Liver (tissue), 9 donors: ENCODE measurements around the gene RACGAP1. TPM values are rescaled to one million over a fixed set of nuclear protein-coding genes. Genes with fewer than 3 reads are reported as not detected.

Source experiments
- DNase-seq: peaks from one replicate; pipeline ENCODE4 v3.0.0-alpha.2; 2017; ENCODE audit warnings: low spot score
- H3K27ac ChIP-seq, 2 donors: one replicate each; pipeline ENCODE4 v1.7.0; 2013; ENCODE audit warnings: inconsistent platforms in 2 of 2, low read length in 2 of 2, control low read depth in 1 of 2, low read depth in 1 of 2, mild to moderate bottlenecking in 1 of 2
- H3K27me3 ChIP-seq, 4 donors: one replicate each; pipeline versions ENCODE4 v1.6.1 to v1.7.0; 2013; ENCODE audit warnings: low read length in 3 of 4, inconsistent platforms in 1 of 4, mild to moderate bottlenecking in 1 of 4, moderate library complexity in 1 of 4; ENCODE audit not compliant: control insufficient read depth in 4 of 4, insufficient read depth in 4 of 4
- H3K36me3 ChIP-seq, 4 donors: one replicate each; pipeline versions ENCODE4 v1.6.1 to v1.7.0; 2013; ENCODE audit warnings: low read length in 3 of 4, mild to moderate bottlenecking in 3 of 4, low read depth in 1 of 4, moderate library complexity in 1 of 4; ENCODE audit not compliant: control insufficient read depth in 4 of 4, insufficient read depth in 3 of 4
- H3K4me1 ChIP-seq, 4 donors: one replicate each; pipeline versions ENCODE4 v1.6.1 to v1.7.0; 2013; ENCODE audit warnings: low read length in 3 of 4, mild to moderate bottlenecking in 3 of 4, moderate library complexity in 1 of 4; ENCODE audit not compliant: control insufficient read depth in 4 of 4, insufficient read depth in 4 of 4
- H3K4me3 ChIP-seq, 3 donors: one replicate each; pipeline versions ENCODE4 v1.6.1 to v1.7.0; 2013; ENCODE audit warnings: low read length in 3 of 3, control low read depth in 1 of 3, low read depth in 1 of 3, mild to moderate bottlenecking in 1 of 3
- H3K9ac ChIP-seq, 2 donors: one replicate each; pipeline ENCODE4 v1.7.0; 2013; ENCODE audit warnings: low read length in 2 of 2, mild to moderate bottlenecking in 2 of 2, moderate library complexity in 2 of 2, control low read depth in 1 of 2, low read depth in 1 of 2
- H3K9me3 ChIP-seq, 4 donors: one replicate each; pipeline versions ENCODE4 v1.6.1 to v1.7.0; 2013; ENCODE audit warnings: low read length in 3 of 4; ENCODE audit not compliant: control insufficient read depth in 4 of 4
- EGR1 ChIP-seq, 2 donors: IDR thresholded peaks; 2 replicates each; pipeline ENCODE4 v1.6.1; 2016 to 2018; ENCODE audit warnings: antibody characterized with exemption in 2 of 2, low read depth in 2 of 2
- FOXA1 ChIP-seq: IDR thresholded peaks from 2 replicates; pipeline ENCODE4 v1.6.1; 2016; ENCODE audit warnings: antibody characterized with exemption
- FOXA2 ChIP-seq: IDR thresholded peaks from 2 replicates; pipeline ENCODE4 v1.6.1; 2016; ENCODE audit warnings: antibody characterized with exemption
- HNF4A ChIP-seq, 2 donors: conservative IDR thresholded peaks; 2 replicates each; pipeline ENCODE4 v1.6.1; 2016; ENCODE audit warnings: antibody characterized with exemption in 2 of 2, mild to moderate bottlenecking in 2 of 2
- RAD21 ChIP-seq, 2 donors: IDR thresholded peaks; 2 replicates each; pipeline ENCODE4 v1.6.1; 2016; ENCODE audit warnings: antibody characterized with exemption in 2 of 2, mild to moderate bottlenecking in 2 of 2
- REST ChIP-seq: IDR thresholded peaks from 2 replicates; pipeline ENCODE4 v1.6.1; 2016; ENCODE audit warnings: antibody characterized with exemption, mild to moderate bottlenecking
- SP1 ChIP-seq: IDR thresholded peaks from 2 replicates; pipeline ENCODE4 v1.6.1; 2018; ENCODE audit warnings: antibody characterized with exemption, mild to moderate bottlenecking
- TAF1 ChIP-seq: conservative IDR thresholded peaks from 2 replicates; pipeline ENCODE4 v1.6.1; 2016; ENCODE audit warnings: antibody characterized with exemption, mild to moderate bottlenecking
- YY1 ChIP-seq: IDR thresholded peaks from 2 replicates; pipeline ENCODE4 v1.6.1; 2016; ENCODE audit warnings: antibody characterized with exemption, mild to moderate bottlenecking
- ZBTB33 ChIP-seq: IDR thresholded peaks from 2 replicates; pipeline ENCODE4 v1.6.1; 2016; ENCODE audit warnings: antibody characterized with exemption
- WGBS: extraction: QIAGEN DNeasy Blood & Tissue Kit; methylation state at CpG from one replicate; pipeline ENCODE4 v1.1.7; 2013; 5-methylcytosine and 5-hydroxymethylcytosine counted together
- polyA plus RNA-seq, 2 donors: library from polyadenylated mRNA; stranded (reverse) in 1 of 2; unstranded in 1 of 2; fragments of 200-250 nt in 1 of 2; fragments of >200 nt in 1 of 2; fragmentation: Nextera tagmentation in 1 of 2; extraction: Ambion mirVana in 1 of 2; gene quantifications; one replicate each; pipeline versions ENCODE4 v1.2.1 to v1.2.3, GENCODE V29; 2013 to 2015
- total RNA-seq, 2 donors: library from RNA; depleted of rRNA; stranded (reverse); fragments of >200 nt; gene quantifications; one replicate each; pipeline ENCODE4 v1.2.3, GENCODE V29; 2014
- TF ChIP-seq, protein P1 (sequence below): IDR thresholded peaks from 2 replicates; pipeline ENCODE4 v1.6.1; 2016; ENCODE audit warnings: antibody characterized with exemption
- donor health status: healthy.
- donor health status: healthy.
- donor health status: healthy.
- donor health status: healthy.
- donor health status: healthy.

The RACGAP1 gene
- total and polyA plus RNA-seq, 4 donors, result 1.0 to 38.3 (median 2.9) TPM

- H3K27ac ChIP-seq, result no peak overlapping the region
- no peaks in the 10 kb centered on the region for H3K36me3 ChIP-seq
- H3K27me3 ChIP-seq, result no peaks in the 10 kb centered on the region
- TF ChIP-seq TAF1 (no peak), HNF4A (conservative IDR thresholded peaks at IDR 0.05) (no peak), SP1 (no peak), EGR1 (IDR thresholded peaks at IDR 0.05; ENCODE audit: low read depth in 2 of 2) (no peak), FOXA1 (no peak), RAD21 (IDR thresholded peaks at IDR 0.05) (no peak), YY1 (no peak)
- TF ChIP-seq, protein P1, sequence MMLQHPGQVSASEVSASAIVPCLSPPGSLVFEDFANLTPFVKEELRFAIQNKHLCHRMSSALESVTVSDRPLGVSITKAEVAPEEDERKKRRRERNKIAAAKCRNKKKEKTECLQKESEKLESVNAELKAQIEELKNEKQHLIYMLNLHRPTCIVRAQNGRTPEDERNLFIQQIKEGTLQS, result no peak
- H3K4me1 ChIP-seq, result peaks cover 0 to 3% (median 0%) of the 10 kb centered on the region in 4 donors
- DNase-seq, result no peak
- no peaks in the 10 kb centered on the region for H3K9me3 ChIP-seq
- 81% methylated on average over 14 of the region's 14 CpGs for WGBS
- no peak overlapping the region for H3K4me3 ChIP-seq
- no peak overlapping the region for H3K9ac ChIP-seq
Measured at GRCh38 chr12:49942921-49943624, 82.2 kb downstream of the RACGAP1 start.

DNA sequence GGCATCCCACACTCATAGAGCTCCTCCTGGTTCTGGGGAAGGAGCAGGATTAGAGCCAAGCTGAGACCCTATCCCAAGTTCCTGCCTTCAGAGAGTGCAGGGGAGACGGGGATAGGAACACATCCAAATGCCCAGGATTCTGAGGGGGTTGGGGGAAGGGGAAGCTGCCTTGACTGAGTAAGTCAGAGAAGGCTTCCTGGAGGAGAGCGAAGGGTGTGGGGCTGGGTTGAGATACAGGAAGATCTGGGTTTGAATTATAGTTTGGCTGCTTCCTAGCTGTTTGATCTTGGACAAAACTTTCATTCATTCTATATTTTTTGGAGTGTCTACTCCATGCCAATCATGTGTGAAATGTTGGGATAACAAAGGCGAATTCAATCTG, 82.8 kb downstream of the RACGAP1 start:
- Histone ChIP-seq H3K4me1 (peaks cover 0 to 3% (median 0%) of the 10 kb centered on the region in 4 donors), H3K9ac (no peak overlapping the region), H3K36me3 (no peaks in the 10 kb centered on the region), H3K4me3 (no peak overlapping the region), H3K9me3 (no peaks in the 10 kb centered on the region), H3K27me3 (no peaks in the 10 kb centered on the region), H3K27ac (no peak overlapping the region)
- DNase-seq, result no peak
- TF ChIP-seq REST (no peak), EGR1 (IDR thresholded peaks at IDR 0.05; ENCODE audit: low read depth in 2 of 2) (no peak), ZBTB33 (no peak), SP1 (no peak), TAF1 (no peak), FOXA2 (no peak)
- WGBS, result 94% methylated on average over 3 of the region's 3 CpGs
